ENCODE data around the gene ACACA.

ACACA gene

DNA sequence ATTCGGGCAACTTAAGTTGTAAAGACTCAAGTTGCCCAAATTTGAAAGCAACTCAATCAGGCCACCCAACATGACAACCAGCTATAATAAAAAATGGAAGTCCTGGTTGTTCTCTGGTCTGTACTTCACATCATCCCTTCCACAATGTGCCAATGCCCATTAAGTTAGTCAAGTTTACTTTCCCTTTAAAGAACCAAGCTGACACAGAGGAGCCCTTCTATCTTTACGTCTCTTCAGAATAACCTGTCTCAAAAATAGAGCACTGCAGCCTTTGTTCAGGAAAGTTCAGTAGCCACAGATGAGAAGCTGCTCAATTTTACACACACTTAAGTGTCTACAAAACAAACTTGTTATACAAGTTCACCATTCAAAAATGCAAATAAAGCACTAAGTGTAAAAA is 106.0 kb downstream of the ACACA start:
- no peak overlapping the region for H3K4me3 ChIP-seq (ENCODE audit: low read length)
- no peak for TF ChIP-seq ZNF274 (IDR thresholded peaks at IDR 0.05; ENCODE audit: low read depth, low read length)

DNA sequence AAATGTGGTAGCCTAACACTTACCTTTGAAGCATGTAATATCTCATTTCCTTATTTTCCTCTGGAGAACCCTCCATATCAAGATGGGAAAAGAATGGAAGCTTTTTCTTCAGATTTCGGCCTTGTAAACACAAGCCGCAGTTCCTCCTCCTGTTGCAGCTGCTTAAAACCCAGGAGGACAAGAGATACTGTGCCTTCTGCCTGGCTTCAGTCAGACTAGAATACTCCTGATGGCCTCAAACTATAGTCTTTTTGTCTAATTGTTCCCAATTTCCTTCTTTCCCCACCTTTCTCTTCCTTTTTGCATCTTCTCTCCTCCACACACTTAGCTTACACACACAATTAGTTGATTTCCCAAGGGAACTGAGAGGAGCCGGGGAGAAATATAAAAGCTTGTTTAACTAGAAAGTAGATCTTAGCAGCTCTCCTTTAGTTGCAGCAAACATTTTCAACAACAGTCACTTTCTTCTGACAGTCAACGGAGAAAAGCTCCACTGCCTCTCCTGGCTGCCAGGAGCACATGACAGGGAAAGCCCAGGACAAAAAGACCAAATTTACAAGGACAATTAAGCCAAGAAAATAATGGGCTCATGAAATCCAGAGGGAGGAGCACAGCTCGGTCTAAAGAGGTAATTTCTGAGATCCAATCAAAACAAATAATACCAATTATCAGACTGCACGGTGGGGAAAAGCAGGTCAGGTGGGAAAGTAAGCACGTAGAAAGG is 107.2 kb downstream of the ACACA start:
- TF ChIP-seq ZNF274 (IDR thresholded peaks at IDR 0.05; ENCODE audit: low read depth, low read length): no peak
- no peak overlapping the region for H3K4me3 ChIP-seq (ENCODE audit: low read length)

- H3K4me3 ChIP-seq (ENCODE audit: low read length): no peak overlapping the region
- no peak for TF ChIP-seq ZNF274 (IDR thresholded peaks at IDR 0.05; ENCODE audit: low read depth, low read length)
These were observed 110.7 kb downstream of the ACACA start for GRCh38 chr17:37295888-37296287.

DNA sequence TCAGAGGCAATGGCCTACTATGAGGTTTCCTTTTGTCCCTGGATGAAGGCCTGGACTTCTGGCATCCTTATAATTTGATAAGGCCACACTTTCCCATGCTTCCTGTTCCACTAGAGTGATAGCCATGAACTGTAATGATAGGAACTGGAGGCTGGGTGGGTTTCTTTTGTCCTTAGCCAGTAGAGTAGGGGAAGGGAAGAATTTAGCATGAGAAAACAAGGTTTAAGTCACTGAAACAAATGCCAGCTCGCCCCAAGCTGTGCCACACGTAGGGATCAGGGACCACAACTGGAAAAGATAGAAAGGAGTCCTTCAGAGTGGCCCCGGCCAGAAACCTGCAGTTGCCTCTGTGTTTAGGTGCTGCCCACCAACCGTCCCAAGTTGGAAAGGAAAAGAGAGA is 111.7 kb downstream of the ACACA start:
- H3K4me3 ChIP-seq (ENCODE audit: low read length): no peak overlapping the region
- TF ChIP-seq ZNF274 (IDR thresholded peaks at IDR 0.05; ENCODE audit: low read depth, low read length): no peak

- no peak overlapping the region for H3K4me3 ChIP-seq (ENCODE audit: low read length)
- no peak for TF ChIP-seq ZNF274 (IDR thresholded peaks at IDR 0.05; ENCODE audit: low read depth, low read length)
These were observed 112.9 kb downstream of the ACACA start for GRCh38 chr17:37293770-37294169.

GRCh38 chr17:37292429-37293139 is 114.1 kb downstream of the ACACA start:
- no peak for TF ChIP-seq ZNF274 (IDR thresholded peaks at IDR 0.05; ENCODE audit: low read depth, low read length)
- H3K4me3 ChIP-seq (ENCODE audit: low read length): no peak overlapping the region

GRCh38 chr17:37291351-37291750 is 115.3 kb downstream of the ACACA start:
- no peak for TF ChIP-seq ZNF274 (IDR thresholded peaks at IDR 0.05; ENCODE audit: low read depth, low read length)
- H3K4me3 ChIP-seq (ENCODE audit: low read length): no peak overlapping the region

GRCh38 chr17:37286430-37286829 is 120.2 kb downstream of the ACACA start:
- TF ChIP-seq ZNF274 (IDR thresholded peaks at IDR 0.05; ENCODE audit: low read depth, low read length): no peak
- H3K4me3 ChIP-seq (ENCODE audit: low read length): no peak overlapping the region

- no peak for TF ChIP-seq ZNF274 (IDR thresholded peaks at IDR 0.05; ENCODE audit: low read depth, low read length)
- no peak overlapping the region for H3K4me3 ChIP-seq (ENCODE audit: low read length)
These were observed 122.4 kb downstream of the ACACA start for GRCh38 chr17:37284191-37284590.

DNA sequence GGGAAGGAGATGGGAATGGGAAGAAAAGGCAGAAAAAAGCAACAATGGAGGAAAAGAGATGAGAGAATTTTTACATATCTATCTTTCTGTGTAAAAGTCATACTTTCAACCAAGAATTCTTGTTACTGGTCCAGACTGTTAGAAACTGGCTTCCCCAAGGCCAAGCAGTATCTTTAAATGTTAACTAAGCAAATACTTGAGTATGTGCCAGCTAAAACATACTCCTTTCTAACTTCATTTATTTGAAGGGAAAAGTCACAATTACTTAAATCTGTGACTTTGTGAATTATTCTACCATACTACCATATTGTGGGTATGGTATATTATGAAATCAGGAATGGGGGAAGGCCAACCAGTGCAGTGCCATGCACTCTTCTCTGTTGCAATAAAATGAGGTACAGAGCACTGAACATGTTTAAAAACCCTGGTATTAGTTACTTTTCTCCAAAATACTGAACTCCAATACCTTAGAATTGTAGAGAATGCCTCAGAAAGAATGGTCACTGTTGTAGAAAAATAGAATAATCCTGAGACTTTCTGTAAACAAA is 123.1 kb downstream of the ACACA start:
- TF ChIP-seq ZNF274 (IDR thresholded peaks at IDR 0.05; ENCODE audit: low read depth, low read length): no peak
- H3K4me3 ChIP-seq (ENCODE audit: low read length): no peak overlapping the region

DNA sequence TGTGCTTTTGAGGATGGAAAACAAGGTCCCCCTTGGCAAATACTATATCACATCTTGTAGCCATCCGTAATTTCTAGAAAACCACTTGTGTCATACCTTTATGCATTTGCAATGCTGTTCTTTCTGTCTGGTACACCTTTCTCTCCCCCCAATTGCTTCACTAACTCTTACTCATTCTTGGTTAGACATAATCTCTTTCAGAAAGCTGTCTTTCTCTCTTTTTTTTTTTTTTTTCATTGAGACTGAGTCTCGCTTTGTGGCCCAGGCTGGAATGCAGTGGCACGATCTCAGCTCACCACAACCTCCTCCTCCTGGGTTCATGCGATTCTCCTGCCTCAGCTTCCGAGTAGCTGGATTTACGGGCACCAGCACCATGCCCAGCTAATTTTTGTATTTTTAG is 125.8 kb downstream of the ACACA start:
- H3K4me3 ChIP-seq (ENCODE audit: low read length): no peak overlapping the region
- TF ChIP-seq ZNF274 (IDR thresholded peaks at IDR 0.05; ENCODE audit: low read depth, low read length): no peak

DNA sequence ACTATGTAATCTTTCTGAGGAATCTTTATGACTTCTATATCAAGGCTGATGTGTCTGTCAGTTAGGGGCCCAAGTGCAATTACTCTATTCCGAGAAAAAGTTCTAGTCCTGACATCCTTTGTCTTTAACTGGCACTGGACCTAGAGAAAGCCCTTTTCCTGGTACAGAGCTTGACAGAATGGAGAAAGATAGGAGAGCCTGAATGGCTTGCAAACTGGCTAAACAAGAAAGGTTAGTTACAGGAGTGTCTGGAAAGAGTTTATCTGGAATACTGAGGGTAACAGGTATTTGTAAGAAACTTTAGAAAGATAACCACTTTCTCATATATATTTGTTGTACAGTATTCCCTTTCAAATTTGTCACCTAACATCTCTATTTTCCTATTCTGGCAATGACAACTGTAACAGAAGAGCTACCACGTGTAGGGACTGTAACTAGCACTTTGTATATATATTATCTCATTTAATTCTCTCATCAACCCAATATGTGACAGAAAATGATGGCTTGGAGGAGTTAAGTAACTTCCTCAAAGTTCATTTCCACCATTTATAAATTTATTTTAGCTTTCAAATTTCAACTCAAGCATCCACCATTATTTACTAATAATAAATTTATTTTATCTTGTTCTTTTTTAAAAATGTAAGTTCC is 128.3 kb downstream of the ACACA start:
- no peak for TF ChIP-seq ZNF274 (IDR thresholded peaks at IDR 0.05; ENCODE audit: low read depth, low read length)
- H3K4me3 ChIP-seq (ENCODE audit: low read length): no peak overlapping the region

DNA sequence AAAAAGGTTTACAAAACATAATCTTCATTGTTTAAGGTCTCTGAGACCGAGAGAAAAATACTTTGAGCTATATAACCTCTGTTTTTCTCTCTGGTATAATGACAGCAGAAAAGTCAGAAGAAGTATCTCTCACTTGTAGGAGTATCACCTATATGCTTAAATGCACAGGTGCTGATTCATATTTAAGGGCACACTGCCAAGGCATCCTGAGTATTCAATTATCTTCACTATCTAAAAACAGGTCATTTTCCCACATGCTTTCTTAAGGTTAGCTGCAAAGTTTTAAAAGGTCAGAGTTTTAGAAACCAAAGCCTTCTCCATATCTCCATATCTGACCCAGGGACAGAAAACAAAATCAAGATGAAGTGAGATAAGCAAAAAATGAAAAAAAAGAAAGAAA is 130.2 kb downstream of the ACACA start:
- TF ChIP-seq ZNF274 (IDR thresholded peaks at IDR 0.05; ENCODE audit: low read depth, low read length): no peak
- H3K4me3 ChIP-seq (ENCODE audit: low read length): no peak overlapping the region

DNA sequence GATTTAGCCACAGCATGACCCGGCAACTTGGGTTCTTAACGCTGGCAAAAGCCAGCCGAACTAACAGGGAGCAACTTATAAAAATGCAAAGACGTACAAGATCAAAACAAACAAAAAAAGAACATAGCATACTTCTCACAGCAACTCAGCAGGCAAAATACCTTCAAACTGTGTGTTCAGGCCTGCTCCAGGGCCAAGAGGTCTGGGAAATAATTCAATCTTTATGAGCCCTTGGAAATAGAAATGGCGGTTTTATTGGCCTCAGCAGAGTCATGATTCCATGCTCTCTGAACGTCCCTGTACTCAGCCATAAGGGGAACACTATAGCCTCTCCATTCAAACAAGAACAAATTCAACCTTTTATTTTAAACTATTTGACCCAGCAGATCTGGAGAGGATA is 132.2 kb downstream of the ACACA start:
- no peak for TF ChIP-seq ZNF274 (IDR thresholded peaks at IDR 0.05; ENCODE audit: low read depth, low read length)
- H3K4me3 ChIP-seq (ENCODE audit: low read length): no peak overlapping the region
